GM12865 (cell line): Measurements from ENCODE around the gene OSBPL1A.

Experiments
- DNase-seq: peaks from one replicate; pipeline ENCODE4 v3.0.0; 2010; ENCODE audit warnings: low read depth
- H3K4me3 ChIP-seq: 2 replicates; pipeline ENCODE4 v1.5.1; 2011; ENCODE audit warnings: mild to moderate bottlenecking, low read depth, low read length, control low read depth
- CTCF ChIP-seq: IDR thresholded peaks from 2 replicates; pipeline ENCODE4 v1.5.1; 2011; ENCODE audit warnings: low read length, control low read depth, low read depth, inconsistent platforms; ENCODE audit not compliant: insufficient read depth; ENCODE audit errors: missing control alignments

The OSBPL1A gene

DNA sequence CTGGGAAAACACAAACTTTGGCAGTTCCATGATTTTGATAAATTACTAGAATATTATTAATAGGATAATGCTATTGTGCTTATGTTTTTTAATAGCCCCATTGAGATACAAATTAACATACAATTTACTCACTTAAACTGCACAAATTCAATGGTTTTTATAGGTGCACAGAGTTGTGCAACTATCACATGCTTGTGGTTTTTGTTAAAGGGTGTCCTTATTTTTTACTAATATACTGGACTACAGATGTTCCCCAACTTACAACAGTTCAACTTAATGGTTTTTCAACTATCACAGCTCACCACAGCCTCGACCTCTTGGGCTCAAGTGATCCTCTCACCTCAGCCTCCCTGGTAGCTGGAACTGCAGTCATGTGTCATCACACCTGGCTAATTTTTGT is 76.6 kb downstream of the OSBPL1A start:
- TF ChIP-seq CTCF = no peak
- H3K4me3 ChIP-seq = no peak overlapping the region
- DNase-seq = no peak

DNA sequence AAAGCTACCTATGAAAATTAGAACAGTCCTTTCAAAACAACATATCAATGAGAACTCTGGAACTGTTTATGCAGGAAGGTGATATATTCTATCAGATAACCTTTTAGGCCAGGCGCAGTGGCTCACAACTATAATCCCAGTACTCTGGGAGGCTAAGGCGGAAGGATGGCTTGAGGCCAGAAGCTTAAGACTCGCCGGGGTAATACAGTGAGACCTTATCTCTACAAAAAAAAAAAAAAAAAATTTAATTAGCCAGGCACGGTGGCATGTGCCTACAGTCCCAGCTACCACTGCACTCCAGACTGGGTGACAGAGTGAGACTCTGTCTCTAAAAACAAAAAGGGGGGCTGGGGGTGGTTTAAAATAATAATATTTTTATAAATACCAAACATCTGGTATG is 77.9 kb downstream of the OSBPL1A start:
- no peak for DNase-seq
- no peak overlapping the region for H3K4me3 ChIP-seq
- no peak for TF ChIP-seq CTCF

GRCh38 chr18:24317370-24317769 is 80.3 kb downstream of the OSBPL1A start:
- DNase-seq = no peak
- no peak for TF ChIP-seq CTCF
- H3K4me3 ChIP-seq = no peak overlapping the region

GRCh38 chr18:24315170-24315569 is 82.5 kb downstream of the OSBPL1A start:
- TF ChIP-seq CTCF = no peak
- DNase-seq = no peak
- H3K4me3 ChIP-seq = no peak overlapping the region

DNA sequence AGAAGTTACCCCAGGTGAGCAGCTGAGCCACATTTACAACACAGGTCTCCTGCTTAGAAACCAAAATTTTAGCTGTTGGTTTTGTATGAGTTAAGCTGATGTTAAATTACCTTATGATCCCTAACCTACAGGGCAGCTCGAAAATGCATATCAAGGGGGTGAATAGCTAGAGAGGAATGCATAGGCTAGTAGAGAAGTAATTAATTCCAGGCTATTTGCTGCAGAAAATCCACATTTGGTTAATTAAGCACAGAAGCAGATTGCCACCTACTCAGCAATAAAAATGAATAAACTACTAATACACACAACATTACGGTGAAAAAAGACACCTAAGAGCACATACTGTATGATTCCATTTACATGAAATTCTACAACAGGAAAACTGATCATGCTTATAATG is 91.4 kb downstream of the OSBPL1A start:
- no peak overlapping the region for H3K4me3 ChIP-seq
- no peak for DNase-seq
- TF ChIP-seq CTCF = no peak

GRCh38 chr18:24300703-24301102 is 96.9 kb downstream of the OSBPL1A start:
- no peak for TF ChIP-seq CTCF
- no peak for DNase-seq
- no peak overlapping the region for H3K4me3 ChIP-seq

- TF ChIP-seq CTCF = no peak
- DNase-seq = no peak
- H3K4me3 ChIP-seq = no peak overlapping the region
These were observed 101.3 kb downstream of the OSBPL1A start for GRCh38 chr18:24296276-24296675.
